Left ventricle myocardium inferior (tissue), 1 donor: ENCODE measurements around the gene GPR78. TPM values are rescaled to one million over a fixed set of nuclear protein-coding genes. Genes with fewer than 3 reads are reported as not detected.

Source experiments
- DNase-seq: peaks from one replicate; pipeline ENCODE4 v3.0.0-alpha.2; 2020
- H3K27ac ChIP-seq: fragments of 200-600 bp; replicated peaks from 2 replicates; pipeline ENCODE4 v1.8.0; 2021
- H3K27me3 ChIP-seq: fragments of 200-600 bp; 2 replicates; pipeline ENCODE4 v1.8.0; 2021; ENCODE audit warnings: low read depth
- H3K36me3 ChIP-seq: fragments of 200-600 bp; 2 replicates; pipeline ENCODE4 v1.8.0; 2021
- H3K4me1 ChIP-seq: fragments of 200-600 bp; 2 replicates; pipeline ENCODE4 v1.8.0; 2021
- H3K4me3 ChIP-seq: fragments of 200-600 bp; 2 replicates; pipeline ENCODE4 v1.8.0; 2021; ENCODE audit warnings: mild to moderate bottlenecking, moderate library complexity
- H3K9me3 ChIP-seq: fragments of 200-600 bp; replicated peaks from 2 replicates; pipeline ENCODE4 v1.8.0; 2021
- intact Hi-C: fragments of 100-400 bp; cut with micrococcal nuclease; formaldehyde crosslinking; loops from one replicate; pipeline ENCODE4 v1.11.0; 2022
- total RNA-seq: library from RNA; stranded (reverse); fragmentation: NEBNext Ultra II Directional; extraction: Animal tissue kit (Norgen Biotek cat#: 25700); gene quantifications from one replicate; pipeline ENCODE4 v1.2.1, GENCODE V29; 2021
- TF ChIP-seq, protein P1 (sequence below): fragments of 200-600 bp; IDR thresholded peaks from 2 replicates; pipeline ENCODE4 v1.8.0; 2021; ENCODE audit warnings: antibody characterized with exemption, mild to moderate bottlenecking, borderline replicate concordance
- donor health status: DM: no; HTN: yes; CAD: no; lungs with severe emphysema.

The GPR78 gene
- total RNA-seq, 1 donor from 2014 or later: not detected

- DNase-seq: no peak
These were observed 20.5 kb upstream of the GPR78 start for GRCh38 chr4:8559524-8560264.

DNA sequence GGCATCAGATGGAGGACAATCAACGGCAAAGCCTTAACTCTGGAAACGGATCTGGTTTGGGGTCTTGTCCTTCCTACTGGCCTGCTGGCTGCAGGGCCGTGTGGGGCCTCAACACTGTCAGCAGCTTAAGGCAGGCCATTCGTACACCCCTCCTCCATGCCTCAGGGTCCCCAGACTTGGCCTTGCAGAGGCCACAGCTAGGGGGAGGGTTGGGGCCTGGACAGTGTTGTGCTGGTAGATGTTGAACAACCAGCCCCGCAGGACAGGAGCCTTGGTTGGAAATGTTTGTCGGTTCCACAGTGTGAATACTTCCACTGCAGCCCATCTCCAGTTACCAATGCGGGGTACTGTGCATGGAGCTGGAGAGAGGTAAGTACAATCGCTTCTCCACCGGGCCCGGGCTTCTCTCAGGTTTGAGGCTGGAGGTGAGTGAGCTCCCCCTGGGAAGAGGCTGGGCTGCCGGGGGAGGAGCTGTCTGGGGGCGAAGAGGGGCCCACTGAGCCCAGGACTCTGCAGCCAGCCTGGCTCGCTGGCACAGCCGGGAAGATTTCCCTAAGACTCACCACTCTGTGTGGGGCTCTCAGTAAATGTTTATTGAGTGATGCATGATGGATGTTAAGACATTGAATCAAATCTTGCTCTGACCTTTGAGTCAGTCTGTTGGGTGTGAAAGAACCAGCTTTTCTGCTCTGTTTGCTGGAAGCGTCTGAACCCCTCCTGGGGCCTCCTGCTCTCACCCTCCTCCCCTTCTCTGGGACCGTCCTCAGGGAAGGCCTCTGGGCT lies 19.7 kb upstream of the GPR78 start:
- DNase-seq: no peak
- Histone ChIP-seq H3K36me3 (no peaks in the 10 kb centered on the region), H3K9me3 (no peaks in the 10 kb centered on the region), H3K4me1 (no peaks in the 10 kb centered on the region), H3K4me3 (no peak overlapping the region), H3K27ac (no peak overlapping the region), H3K27me3 (peaks cover 60% of the 10 kb centered on the region)
- intact Hi-C loops: no loop called here
- TF ChIP-seq, protein P1, sequence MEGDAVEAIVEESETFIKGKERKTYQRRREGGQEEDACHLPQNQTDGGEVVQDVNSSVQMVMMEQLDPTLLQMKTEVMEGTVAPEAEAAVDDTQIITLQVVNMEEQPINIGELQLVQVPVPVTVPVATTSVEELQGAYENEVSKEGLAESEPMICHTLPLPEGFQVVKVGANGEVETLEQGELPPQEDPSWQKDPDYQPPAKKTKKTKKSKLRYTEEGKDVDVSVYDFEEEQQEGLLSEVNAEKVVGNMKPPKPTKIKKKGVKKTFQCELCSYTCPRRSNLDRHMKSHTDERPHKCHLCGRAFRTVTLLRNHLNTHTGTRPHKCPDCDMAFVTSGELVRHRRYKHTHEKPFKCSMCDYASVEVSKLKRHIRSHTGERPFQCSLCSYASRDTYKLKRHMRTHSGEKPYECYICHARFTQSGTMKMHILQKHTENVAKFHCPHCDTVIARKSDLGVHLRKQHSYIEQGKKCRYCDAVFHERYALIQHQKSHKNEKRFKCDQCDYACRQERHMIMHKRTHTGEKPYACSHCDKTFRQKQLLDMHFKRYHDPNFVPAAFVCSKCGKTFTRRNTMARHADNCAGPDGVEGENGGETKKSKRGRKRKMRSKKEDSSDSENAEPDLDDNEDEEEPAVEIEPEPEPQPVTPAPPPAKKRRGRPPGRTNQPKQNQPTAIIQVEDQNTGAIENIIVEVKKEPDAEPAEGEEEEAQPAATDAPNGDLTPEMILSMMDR: no peak

More at GRCh38 chr4:8559524-8560264, 20.5 kb upstream of the GPR78 start:
- no peaks in the 10 kb centered on the region for H3K4me1 ChIP-seq
- H3K27me3 ChIP-seq: peaks cover 63% of the 10 kb centered on the region
- no peaks in the 10 kb centered on the region for H3K9me3 ChIP-seq
- TF ChIP-seq, protein P1: no peak
- H3K4me3 ChIP-seq: no peak overlapping the region
- intact Hi-C loops: no loop called here
- no peaks in the 10 kb centered on the region for H3K36me3 ChIP-seq
- no peak overlapping the region for H3K27ac ChIP-seq

DNA sequence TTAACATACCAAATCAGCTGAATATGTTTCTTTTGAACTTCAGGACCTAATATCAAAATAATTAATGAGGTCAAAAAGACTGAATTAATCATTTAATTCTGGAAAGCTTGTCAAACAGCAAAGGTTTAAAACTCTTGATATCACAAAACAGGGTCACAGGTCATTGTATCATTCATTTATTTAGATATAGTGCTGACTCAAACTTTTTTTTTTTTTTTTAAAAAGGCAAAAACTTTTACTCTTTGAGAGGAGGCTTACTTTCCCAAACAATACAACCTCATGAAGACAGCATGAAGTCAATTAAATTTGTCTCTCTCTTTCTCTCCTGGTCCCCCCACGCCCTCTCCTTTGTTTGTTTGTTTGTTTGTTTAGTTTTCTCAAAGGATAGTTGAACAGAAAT lies 15.6 kb upstream of the GPR78 start:
- TF ChIP-seq, protein P1: no peak
- Histone ChIP-seq H3K9me3 (no peaks in the 10 kb centered on the region), H3K27me3 (peaks cover 46% of the 10 kb centered on the region), H3K4me3 (no peak overlapping the region), H3K27ac (no peak overlapping the region), H3K4me1 (no peaks in the 10 kb centered on the region), H3K36me3 (no peaks in the 10 kb centered on the region)
- intact Hi-C loops: no loop called here
- no peak for DNase-seq

DNA sequence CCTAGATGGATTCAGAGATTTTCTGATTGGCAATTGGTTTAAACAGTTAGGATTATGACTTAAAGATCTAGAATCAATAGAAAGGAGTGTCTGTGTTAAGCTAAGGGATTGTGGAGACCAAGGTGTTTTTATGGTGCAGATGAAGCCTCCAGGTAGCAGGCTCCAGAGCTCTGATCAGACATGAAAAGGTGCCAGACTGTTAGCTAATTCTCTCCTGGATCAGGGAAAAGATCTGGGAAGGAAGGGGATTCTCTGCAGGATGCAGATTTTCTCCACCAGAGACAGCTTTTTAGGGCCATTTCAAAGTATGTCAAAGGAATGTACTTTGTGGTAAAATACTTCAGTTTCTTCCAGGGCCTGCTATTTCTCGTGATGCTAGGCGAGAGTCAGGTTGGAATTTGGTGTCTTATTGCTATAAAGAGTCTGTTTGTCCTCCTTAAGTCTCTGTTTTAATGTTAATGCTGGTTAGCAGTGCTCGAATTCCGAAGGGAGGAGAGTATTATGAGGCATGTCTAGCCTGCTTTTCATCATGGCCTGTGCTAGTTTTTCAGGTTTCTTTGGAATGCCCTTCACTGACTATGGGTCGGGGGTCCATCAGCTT lies 12.0 kb upstream of the GPR78 start:
- H3K4me1 ChIP-seq: no peaks in the 10 kb centered on the region
- intact Hi-C loops: no loop called here
- no peak for DNase-seq
- no peak overlapping the region for H3K4me3 ChIP-seq
- H3K36me3 ChIP-seq: no peaks in the 10 kb centered on the region
- TF ChIP-seq, protein P1: no peak
- peaks cover 27% of the 10 kb centered on the region for H3K27me3 ChIP-seq
- no peaks in the 10 kb centered on the region for H3K9me3 ChIP-seq
- no peak overlapping the region for H3K27ac ChIP-seq

DNA sequence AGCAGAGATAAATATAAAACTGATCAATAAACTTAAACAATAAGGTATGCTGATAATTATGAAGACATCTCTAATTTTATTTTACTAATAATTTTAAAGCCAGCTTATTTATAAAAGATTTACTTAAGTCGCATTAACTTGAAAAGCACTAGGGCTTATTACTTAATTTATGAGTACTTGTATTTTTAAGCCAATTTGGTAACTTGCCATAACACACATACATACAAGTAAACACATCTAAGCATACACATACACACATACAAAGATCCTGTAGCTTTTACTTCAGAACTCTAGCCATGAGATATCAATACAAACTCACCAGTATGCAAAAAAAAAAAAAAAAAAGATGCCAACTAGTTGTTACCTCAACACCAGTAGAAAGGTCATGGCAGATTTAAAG lies 10.0 kb upstream of the GPR78 start:
- no peaks in the 10 kb centered on the region for H3K4me1 ChIP-seq
- no peak overlapping the region for H3K4me3 ChIP-seq
- intact Hi-C loops: no loop called here
- H3K36me3 ChIP-seq: no peaks in the 10 kb centered on the region
- H3K27ac ChIP-seq: no peak overlapping the region
- DNase-seq: no peak
- TF ChIP-seq, protein P1: no peak
- H3K9me3 ChIP-seq: no peaks in the 10 kb centered on the region
- peaks cover 32% of the 10 kb centered on the region for H3K27me3 ChIP-seq
